Measurements from ENCODE around the gene JPH2. TPM values are rescaled to one million over a fixed set of nuclear protein-coding genes. Genes with fewer than 3 reads are reported as not detected.

The JPH2 gene
- total RNA-seq, 1 experiment from 2014 or later: 0.81 TPM

GRCh38 chr20:44208165-44208564, 21.2 kb upstream of the JPH2 start (continued):
- TF ChIP-seq CREM (CRISPR knock-in tag; IDR thresholded peaks at IDR 0.05): no peak
- no peak for TF ChIP-seq USF2 (CRISPR knock-in tag; IDR thresholded peaks at IDR 0.05)
- TF ChIP-seq TEAD4 (CRISPR knock-in tag; IDR thresholded peaks at IDR 0.05): no peak
- no peak for TF ChIP-seq FOXP1 (CRISPR knock-in tag; IDR thresholded peaks at IDR 0.05; ENCODE audit: borderline replicate concordance)
- no peak for TF ChIP-seq AFF4 (CRISPR knock-in tag; IDR thresholded peaks at IDR 0.05; ENCODE audit: borderline replicate concordance)
- TF ChIP-seq ZNF532 (CRISPR knock-in tag; IDR thresholded peaks at IDR 0.05; ENCODE audit: borderline replicate concordance): no peak
- TF ChIP-seq AR (CRISPR knock-in tag; IDR thresholded peaks at IDR 0.05): no peak
- TF ChIP-seq ZNF317 (CRISPR knock-in tag; IDR thresholded peaks at IDR 0.05; ENCODE audit: borderline replicate concordance, low read depth): no peak

GRCh38 chr20:44207126-44207723, 20.2 kb upstream of the JPH2 start:
- TF ChIP-seq IRF1 (CRISPR knock-in tag; IDR thresholded peaks at IDR 0.05): no peak
- TF ChIP-seq KAT7 (CRISPR knock-in tag; IDR thresholded peaks at IDR 0.05; ENCODE audit: borderline replicate concordance): no peak

More at GRCh38 chr20:44207126-44207723, 20.2 kb upstream of the JPH2 start:
- no peak for DNase-seq (ENCODE audit: low spot score)
- Mint-ChIP-seq H3K36me3 (peaks cover 24% of the 10 kb centered on the region), H3K27me3 (ENCODE audit: low read depth) (no peaks in the 10 kb centered on the region), H3K9me3 (no peaks in the 10 kb centered on the region), H3K4me3 (no peak overlapping the region), H3K27ac (0 out of 2 replicates have a peak overlapping the region, but pooled peaks have one; percentile 31), H3K4me1 (peaks cover 33% of the 10 kb centered on the region)
- ATAC-seq: no peak
- CTCF ChIA-PET: no interaction called here
- POLR2A ChIA-PET: no interaction called here

Measured in WTC11 (cell line).